Activated naive CD8-positive, alpha-beta T cell treated with anti-CD3 and anti-CD28 coated beads for 36 hours (primary cell): ENCODE measurements around the gene SPPL2B. TPM values are rescaled to one million over a fixed set of nuclear protein-coding genes. Genes with fewer than 3 reads are reported as not detected.
"Not testable (repeated sequence)": the region's sequence is repeated elsewhere in the genome, so short reads cannot be mapped to it uniquely, and the experiment has no call there.

Experiments
- DNase-seq: peaks from one replicate; pipeline ENCODE4 v3.0.0; 2021
- H3K27ac Mint-ChIP-seq: one replicate; pipeline ENCODE4 v1.8.0; 2022; ENCODE audit warnings: mild to moderate bottlenecking, moderate library complexity, mixed read lengths
- H3K27me3 Mint-ChIP-seq: one replicate; pipeline ENCODE4 v1.8.0; 2022; ENCODE audit warnings: mild to moderate bottlenecking, mixed read lengths
- H3K36me3 Mint-ChIP-seq: one replicate; pipeline ENCODE4 v1.8.0; 2021; ENCODE audit warnings: mild to moderate bottlenecking, mixed read lengths
- H3K4me1 Mint-ChIP-seq: one replicate; pipeline ENCODE4 v1.8.0; 2021; ENCODE audit warnings: mixed read lengths
- H3K4me3 Mint-ChIP-seq: one replicate; pipeline ENCODE4 v1.8.0; 2022; ENCODE audit warnings: mild to moderate bottlenecking, moderate library complexity, mixed read lengths
- H3K9me3 Mint-ChIP-seq: one replicate; pipeline ENCODE4 v1.8.0; 2022; ENCODE audit warnings: mixed read lengths
- total RNA-seq, 2 experiments: library from RNA; stranded (reverse); gene quantifications; one replicate each; pipeline ENCODE4 v1.2.3, GENCODE V29; 2021

SPPL2B gene
- total RNA-seq, 2 experiments from 2014 or later: 47.1 to 53.2 TPM

GRCh38 chr19:2381148-2381820, 52.8 kb downstream of the SPPL2B start:
- Mint-ChIP-seq H3K36me3 (no peaks in the 10 kb centered on the region), H3K27ac (no peak overlapping the region), H3K4me3 (no peak overlapping the region), H3K4me1 (peaks cover 4% of the 10 kb centered on the region), H3K9me3 (peaks cover 11% of the 10 kb centered on the region), H3K27me3 (peaks cover 7% of the 10 kb centered on the region)
- no peak for DNase-seq

GRCh38 chr19:2382530-2383222, 54.2 kb downstream of the SPPL2B start:
- no peak overlapping the region for H3K27ac Mint-ChIP-seq
- no peak overlapping the region for H3K4me3 Mint-ChIP-seq
- H3K4me1 Mint-ChIP-seq: peaks cover 2% of the 10 kb centered on the region
- peaks cover 9% of the 10 kb centered on the region for H3K9me3 Mint-ChIP-seq
- DNase-seq: no peak
- peaks cover 5% of the 10 kb centered on the region for H3K27me3 Mint-ChIP-seq
- no peaks in the 10 kb centered on the region for H3K36me3 Mint-ChIP-seq

- no peaks in the 10 kb centered on the region for H3K9me3 Mint-ChIP-seq
- H3K27ac Mint-ChIP-seq: no peak overlapping the region
- H3K4me1 Mint-ChIP-seq: peaks cover 2% of the 10 kb centered on the region
- H3K36me3 Mint-ChIP-seq: no peaks in the 10 kb centered on the region
- no peak overlapping the region for H3K4me3 Mint-ChIP-seq
- peaks cover 4% of the 10 kb centered on the region for H3K27me3 Mint-ChIP-seq
- no peak for DNase-seq
Observed at GRCh38 chr19:2385053-2385721, 56.7 kb downstream of the SPPL2B start.

- no peak for DNase-seq
- Mint-ChIP-seq H3K9me3 (no peaks in the 10 kb centered on the region), H3K36me3 (no peaks in the 10 kb centered on the region), H3K4me1 (peaks cover 5% of the 10 kb centered on the region), H3K4me3 (no peak overlapping the region), H3K27ac (no peak overlapping the region), H3K27me3 (peaks cover 4% of the 10 kb centered on the region)
Observed at GRCh38 chr19:2387367-2388288, 59.1 kb downstream of the SPPL2B start.

GRCh38 chr19:2389594-2389993, 61.1 kb downstream of the SPPL2B start:
- no peak overlapping the region for H3K4me3 Mint-ChIP-seq
- H3K27me3 Mint-ChIP-seq: no peaks in the 10 kb centered on the region
- peaks cover 13% of the 10 kb centered on the region for H3K4me1 Mint-ChIP-seq
- no peak for DNase-seq
- no peaks in the 10 kb centered on the region for H3K9me3 Mint-ChIP-seq
- no peak overlapping the region for H3K27ac Mint-ChIP-seq
- H3K36me3 Mint-ChIP-seq: no peaks in the 10 kb centered on the region

- H3K4me1 Mint-ChIP-seq: peaks cover 15% of the 10 kb centered on the region
- H3K36me3 Mint-ChIP-seq: no peaks in the 10 kb centered on the region
- H3K9me3 Mint-ChIP-seq: no peaks in the 10 kb centered on the region
- H3K4me3 Mint-ChIP-seq: no peak overlapping the region
- no peaks in the 10 kb centered on the region for H3K27me3 Mint-ChIP-seq
- H3K27ac Mint-ChIP-seq: no peak overlapping the region
- DNase-seq: peak; percentile 15
Observed at GRCh38 chr19:2391118-2391725, 62.7 kb downstream of the SPPL2B start.

- no peak overlapping the region for H3K4me3 Mint-ChIP-seq
- no peaks in the 10 kb centered on the region for H3K9me3 Mint-ChIP-seq
- DNase-seq: no peak
- no peaks in the 10 kb centered on the region for H3K27me3 Mint-ChIP-seq
- peaks cover 15% of the 10 kb centered on the region for H3K4me1 Mint-ChIP-seq
- H3K27ac Mint-ChIP-seq: no peak overlapping the region
- H3K36me3 Mint-ChIP-seq: no peaks in the 10 kb centered on the region
Observed at GRCh38 chr19:2392366-2392765, 63.9 kb downstream of the SPPL2B start.

GRCh38 chr19:2392899-2393298, 64.4 kb downstream of the SPPL2B start:
- H3K4me1 Mint-ChIP-seq: peaks cover 15% of the 10 kb centered on the region
- not testable (repeated sequence) for H3K36me3 Mint-ChIP-seq, H3K27me3 Mint-ChIP-seq, H3K9me3 Mint-ChIP-seq, H3K4me3 Mint-ChIP-seq
- peak overlapping the region; percentile 59 for H3K27ac Mint-ChIP-seq
- peak; percentile 25 for DNase-seq

- Mint-ChIP-seq H3K27ac (no peak overlapping the region), H3K4me3 (no peak overlapping the region), H3K4me1 (peaks cover 15% of the 10 kb centered on the region), H3K9me3 (no peaks in the 10 kb centered on the region), H3K27me3 (no peaks in the 10 kb centered on the region), H3K36me3 (no peaks in the 10 kb centered on the region)
- peak; percentile 33 for DNase-seq
Observed at GRCh38 chr19:2394054-2394441, 65.6 kb downstream of the SPPL2B start.

GRCh38 chr19:2394442-2395292, 66.2 kb downstream of the SPPL2B start:
- Mint-ChIP-seq H3K4me3 (peak overlapping the region; percentile 50), H3K9me3 (no peaks in the 10 kb centered on the region), H3K4me1 (peaks cover 15% of the 10 kb centered on the region), H3K36me3 (no peaks in the 10 kb centered on the region), H3K27me3 (no peaks in the 10 kb centered on the region), H3K27ac (no peak overlapping the region)
- no peak for DNase-seq

GRCh38 chr19:2395293-2395829, 66.9 kb downstream of the SPPL2B start:
- peaks cover 15% of the 10 kb centered on the region for H3K4me1 Mint-ChIP-seq
- H3K36me3 Mint-ChIP-seq: not testable (repeated sequence)

GRCh38 chr19:2397173-2397572, 68.7 kb downstream of the SPPL2B start:
- H3K27me3 Mint-ChIP-seq, H3K36me3 Mint-ChIP-seq, DNase-seq, H3K27ac Mint-ChIP-seq, H3K4me3 Mint-ChIP-seq, H3K9me3 Mint-ChIP-seq: not testable (repeated sequence)
- H3K4me1 Mint-ChIP-seq: peaks cover 13% of the 10 kb centered on the region

More at GRCh38 chr19:2395293-2395829, 66.9 kb downstream of the SPPL2B start:
- not testable (repeated sequence) for H3K27ac Mint-ChIP-seq, H3K4me3 Mint-ChIP-seq, H3K9me3 Mint-ChIP-seq, DNase-seq, H3K27me3 Mint-ChIP-seq

GRCh38 chr19:2398735-2399305, 70.3 kb downstream of the SPPL2B start:
- Mint-ChIP-seq H3K9me3 (no peaks in the 10 kb centered on the region), H3K4me3 (no peak overlapping the region), H3K27ac (no peak overlapping the region), H3K4me1 (peaks cover 5% of the 10 kb centered on the region), H3K27me3 (no peaks in the 10 kb centered on the region), H3K36me3 (no peaks in the 10 kb centered on the region)
- DNase-seq: no peak
